SK-N-SH treated with all-trans-retinoic acid at 6 μM for 48 hours (cell line): ENCODE results near the gene RAB23.

Experiments
- ATAC-seq: fragments of 200-7000 bp; cut with Tn5 transposase; 3 replicates; pipeline ENCODE4 v1.9.1; 2020; ENCODE audit warnings: mild to moderate bottlenecking, moderate library complexity
- BACH2 ChIP-seq: fragments of 250-450 bp; sonication (Bioruptor Pico); IDR thresholded peaks from 2 replicates; pipeline ENCODE4 v1.9.0; 2021; ENCODE audit warnings: mild to moderate bottlenecking, borderline replicate concordance
- CREB5 ChIP-seq: fragments of 250-450 bp; sonication (Bioruptor Pico); IDR thresholded peaks from 2 replicates; pipeline ENCODE4 v1.5.1; 2020; ENCODE audit warnings: low read depth, mild to moderate bottlenecking, moderate library complexity
- CSDC2 ChIP-seq: fragments of 250-450 bp; sonication (Bioruptor Pico); IDR thresholded peaks from 2 replicates; pipeline ENCODE4 v1.5.0; 2020; ENCODE audit warnings: mild to moderate bottlenecking, moderate library complexity
- ESRRG ChIP-seq: fragments of 250-450 bp; sonication (Bioruptor Pico); IDR thresholded peaks from 2 replicates; pipeline ENCODE4 v1.6.1; 2021; ENCODE audit warnings: mild to moderate bottlenecking
- GLIS3 ChIP-seq: fragments of 250-450 bp; sonication (Bioruptor Pico); IDR thresholded peaks from 2 replicates; pipeline ENCODE4 v1.5.0; 2020; ENCODE audit warnings: mild to moderate bottlenecking, moderate library complexity
- ISL1 ChIP-seq: fragments of 250-450 bp; sonication (Bioruptor Pico); IDR thresholded peaks from 2 replicates; pipeline ENCODE4 v2.1.2; 2022; ENCODE audit warnings: mild to moderate bottlenecking, moderate library complexity
- OSR1 ChIP-seq: fragments of 250-450 bp; sonication (Bioruptor Pico); IDR thresholded peaks from 2 replicates; pipeline ENCODE4 v1.8.0; 2022; ENCODE audit warnings: moderate library complexity, mild to moderate bottlenecking, inconsistent platforms
- PPARA ChIP-seq: fragments of 250-450 bp; sonication (Bioruptor Pico); IDR thresholded peaks from 2 replicates; pipeline ENCODE4 v1.5.0; 2020; ENCODE audit warnings: mild to moderate bottlenecking, borderline replicate concordance
- RARB ChIP-seq: fragments of 250-450 bp; sonication (Bioruptor Pico); IDR thresholded peaks from 2 replicates; pipeline ENCODE4 v1.8.0; 2021; ENCODE audit warnings: mild to moderate bottlenecking, moderate library complexity
- SNAI2 ChIP-seq: fragments of 250-450 bp; sonication (Bioruptor Pico); IDR thresholded peaks from 2 replicates; pipeline ENCODE4 v1.5.0; 2020; ENCODE audit warnings: mild to moderate bottlenecking, moderate library complexity
- TCF4 ChIP-seq: fragments of 250-450 bp; sonication (Bioruptor Pico); IDR thresholded peaks from 2 replicates; pipeline ENCODE4 v1.8.0; 2021; ENCODE audit warnings: mild to moderate bottlenecking, moderate library complexity, borderline replicate concordance
- TOX ChIP-seq: fragments of 250-450 bp; sonication (Bioruptor Pico); IDR thresholded peaks from 2 replicates; pipeline ENCODE4 v1.8.0; 2021; ENCODE audit warnings: mild to moderate bottlenecking, moderate library complexity, borderline replicate concordance
- TSHZ2 ChIP-seq: fragments of 250-450 bp; sonication (Bioruptor Pico); IDR thresholded peaks from 2 replicates; pipeline ENCODE4 v1.5.0; 2020; ENCODE audit warnings: mild to moderate bottlenecking, moderate library complexity
- ZC3H10 ChIP-seq: fragments of 250-450 bp; sonication (Bioruptor Pico); IDR thresholded peaks from 2 replicates; pipeline ENCODE4 v1.5.1; 2021; ENCODE audit warnings: mild to moderate bottlenecking, moderate library complexity
- ZFP3 ChIP-seq: fragments of 250-450 bp; sonication (Bioruptor Pico); IDR thresholded peaks from 2 replicates; pipeline ENCODE4 v1.5.0; 2020; ENCODE audit warnings: mild to moderate bottlenecking, moderate library complexity
- ZFP30 ChIP-seq: fragments of 450-650 bp; formaldehyde crosslinking; IDR thresholded peaks from 2 replicates; pipeline ENCODE4 v1.5.0; 2022; ENCODE audit warnings: mild to moderate bottlenecking, moderate library complexity
- ZNF565 ChIP-seq: fragments of 450-650 bp; formaldehyde crosslinking; conservative IDR thresholded peaks from 2 replicates; pipeline ENCODE4 v1.5.0; 2020; ENCODE audit warnings: low read depth, mild to moderate bottlenecking, moderate library complexity
- ZNF70 ChIP-seq: fragments of 450-650 bp; formaldehyde crosslinking; IDR thresholded peaks from 2 replicates; pipeline ENCODE4 v1.5.0; 2020; ENCODE audit warnings: mild to moderate bottlenecking, moderate library complexity
- ZNF8 ChIP-seq: fragments of 450-650 bp; formaldehyde crosslinking; IDR thresholded peaks from 2 replicates; pipeline ENCODE4 v1.5.0; 2020; ENCODE audit warnings: mild to moderate bottlenecking, moderate library complexity
- TF ChIP-seq, protein P1 (sequence below): fragments of 250-450 bp; sonication (Bioruptor Pico); IDR thresholded peaks from 2 replicates; pipeline ENCODE4 v1.8.0; 2020; ENCODE audit warnings: mild to moderate bottlenecking, moderate library complexity, borderline replicate concordance
- TF ChIP-seq, protein P2 (sequence below): fragments of 250-450 bp; sonication (Bioruptor Pico); IDR thresholded peaks from 2 replicates; pipeline ENCODE4 v1.8.0; 2021; ENCODE audit warnings: low read depth, mild to moderate bottlenecking, moderate library complexity, borderline replicate concordance
- TF ChIP-seq, protein P3 (sequence below): fragments of 250-450 bp; sonication (Bioruptor Pico); IDR thresholded peaks from 2 replicates; pipeline ENCODE4 v1.5.1; 2021; ENCODE audit warnings: mild to moderate bottlenecking, moderate library complexity

RAB23 gene

DNA sequence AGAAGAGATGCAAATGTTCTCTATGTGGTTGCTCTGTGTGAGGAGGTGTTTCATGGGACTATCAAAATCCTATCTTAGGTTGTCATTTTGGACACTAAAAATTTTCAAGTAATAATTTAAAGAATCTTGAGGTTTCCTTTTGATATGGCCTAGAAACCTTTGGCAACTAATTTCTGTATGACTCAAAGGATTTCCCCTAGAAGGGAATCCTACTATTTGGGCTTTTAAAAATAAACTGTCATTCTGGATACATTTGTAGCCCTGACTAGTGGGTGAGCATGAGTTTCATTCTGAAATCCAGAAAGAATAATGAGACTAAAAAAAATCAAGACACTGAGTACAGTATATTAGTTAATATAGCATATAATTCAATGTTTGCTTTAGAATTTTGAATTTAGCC lies 25.5 kb upstream of the RAB23 start:
- TF ChIP-seq RARB (CRISPR knock-in tag) (no peak), BACH2 (no peak), ZFP3 (CRISPR knock-in tag) (no peak), ZC3H10 (CRISPR knock-in tag) (no peak), PPARA (CRISPR knock-in tag) (no peak), CREB5 (CRISPR knock-in tag) (no peak), OSR1 (CRISPR knock-in tag) (no peak), TOX (CRISPR knock-in tag) (no peak), ZNF565 (CRISPR knock-in tag) (no peak), ISL1 (no peak), TSHZ2 (no peak), ESRRG (CRISPR knock-in tag) (no peak), GLIS3 (CRISPR knock-in tag) (no peak), CSDC2 (no peak), TCF4 (CRISPR knock-in tag) (no peak), ZNF70 (CRISPR knock-in tag) (no peak)
- TF ChIP-seq, protein P1, sequence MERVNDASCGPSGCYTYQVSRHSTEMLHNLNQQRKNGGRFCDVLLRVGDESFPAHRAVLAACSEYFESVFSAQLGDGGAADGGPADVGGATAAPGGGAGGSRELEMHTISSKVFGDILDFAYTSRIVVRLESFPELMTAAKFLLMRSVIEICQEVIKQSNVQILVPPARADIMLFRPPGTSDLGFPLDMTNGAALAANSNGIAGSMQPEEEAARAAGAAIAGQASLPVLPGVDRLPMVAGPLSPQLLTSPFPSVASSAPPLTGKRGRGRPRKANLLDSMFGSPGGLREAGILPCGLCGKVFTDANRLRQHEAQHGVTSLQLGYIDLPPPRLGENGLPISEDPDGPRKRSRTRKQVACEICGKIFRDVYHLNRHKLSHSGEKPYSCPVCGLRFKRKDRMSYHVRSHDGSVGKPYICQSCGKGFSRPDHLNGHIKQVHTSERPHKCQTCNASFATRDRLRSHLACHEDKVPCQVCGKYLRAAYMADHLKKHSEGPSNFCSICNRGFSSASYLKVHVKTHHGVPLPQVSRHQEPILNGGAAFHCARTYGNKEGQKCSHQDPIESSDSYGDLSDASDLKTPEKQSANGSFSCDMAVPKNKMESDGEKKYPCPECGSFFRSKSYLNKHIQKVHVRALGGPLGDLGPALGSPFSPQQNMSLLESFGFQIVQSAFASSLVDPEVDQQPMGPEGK (CRISPR knock-in tag) = no peak
- TF ChIP-seq, protein P2, sequence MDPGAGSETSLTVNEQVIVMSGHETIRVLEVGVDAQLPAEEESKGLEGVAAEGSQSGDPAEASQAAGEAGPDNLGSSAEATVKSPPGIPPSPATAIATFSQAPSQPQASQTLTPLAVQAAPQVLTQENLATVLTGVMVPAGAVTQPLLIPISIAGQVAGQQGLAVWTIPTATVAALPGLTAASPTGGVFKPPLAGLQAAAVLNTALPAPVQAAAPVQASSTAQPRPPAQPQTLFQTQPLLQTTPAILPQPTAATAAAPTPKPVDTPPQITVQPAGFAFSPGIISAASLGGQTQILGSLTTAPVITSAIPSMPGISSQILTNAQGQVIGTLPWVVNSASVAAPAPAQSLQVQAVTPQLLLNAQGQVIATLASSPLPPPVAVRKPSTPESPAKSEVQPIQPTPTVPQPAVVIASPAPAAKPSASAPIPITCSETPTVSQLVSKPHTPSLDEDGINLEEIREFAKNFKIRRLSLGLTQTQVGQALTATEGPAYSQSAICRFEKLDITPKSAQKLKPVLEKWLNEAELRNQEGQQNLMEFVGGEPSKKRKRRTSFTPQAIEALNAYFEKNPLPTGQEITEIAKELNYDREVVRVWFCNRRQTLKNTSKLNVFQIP (CRISPR knock-in tag) = no peak
- TF ChIP-seq, protein P3, sequence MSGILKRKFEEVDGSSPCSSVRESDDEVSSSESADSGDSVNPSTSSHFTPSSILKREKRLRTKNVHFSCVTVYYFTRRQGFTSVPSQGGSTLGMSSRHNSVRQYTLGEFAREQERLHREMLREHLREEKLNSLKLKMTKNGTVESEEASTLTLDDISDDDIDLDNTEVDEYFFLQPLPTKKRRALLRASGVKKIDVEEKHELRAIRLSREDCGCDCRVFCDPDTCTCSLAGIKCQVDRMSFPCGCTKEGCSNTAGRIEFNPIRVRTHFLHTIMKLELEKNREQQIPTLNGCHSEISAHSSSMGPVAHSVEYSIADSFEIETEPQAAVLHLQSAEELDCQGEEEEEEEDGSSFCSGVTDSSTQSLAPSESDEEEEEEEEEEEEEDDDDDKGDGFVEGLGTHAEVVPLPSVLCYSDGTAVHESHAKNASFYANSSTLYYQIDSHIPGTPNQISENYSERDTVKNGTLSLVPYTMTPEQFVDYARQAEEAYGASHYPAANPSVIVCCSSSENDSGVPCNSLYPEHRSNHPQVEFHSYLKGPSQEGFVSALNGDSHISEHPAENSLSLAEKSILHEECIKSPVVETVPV (CRISPR knock-in tag) = no peak
- no peak for ATAC-seq

DNA sequence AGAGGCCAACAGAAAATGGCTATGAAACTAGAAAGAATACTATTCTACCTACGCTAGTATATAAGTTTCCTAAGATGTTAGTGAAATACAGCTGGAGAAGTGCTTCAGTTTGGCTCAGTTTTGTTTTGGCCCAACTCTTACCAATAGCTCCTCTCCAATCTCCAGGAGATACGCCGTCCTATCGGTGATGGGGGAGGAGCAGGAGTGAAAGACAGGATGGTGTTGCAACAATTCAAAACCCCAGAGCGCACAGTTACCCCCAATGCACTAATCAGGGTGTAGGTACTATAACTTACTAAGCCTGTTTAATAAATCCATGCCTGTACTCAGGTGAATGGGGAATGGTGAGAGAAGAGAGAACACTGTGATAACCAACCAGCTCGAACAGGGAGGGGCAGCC lies 24.2 kb upstream of the RAB23 start:
- ATAC-seq = no peak
- TF ChIP-seq SNAI2 (CRISPR knock-in tag) = no peak
- TF ChIP-seq TCF4 (CRISPR knock-in tag) = no peak
- TF ChIP-seq ZFP3 (CRISPR knock-in tag) = no peak
- TF ChIP-seq BACH2 = no peak
- no peak for TF ChIP-seq CSDC2
- no peak for TF ChIP-seq ESRRG (CRISPR knock-in tag)
- TF ChIP-seq, protein P3 (CRISPR knock-in tag) = no peak
- TF ChIP-seq ZFP30 (CRISPR knock-in tag) = no peak

DNA sequence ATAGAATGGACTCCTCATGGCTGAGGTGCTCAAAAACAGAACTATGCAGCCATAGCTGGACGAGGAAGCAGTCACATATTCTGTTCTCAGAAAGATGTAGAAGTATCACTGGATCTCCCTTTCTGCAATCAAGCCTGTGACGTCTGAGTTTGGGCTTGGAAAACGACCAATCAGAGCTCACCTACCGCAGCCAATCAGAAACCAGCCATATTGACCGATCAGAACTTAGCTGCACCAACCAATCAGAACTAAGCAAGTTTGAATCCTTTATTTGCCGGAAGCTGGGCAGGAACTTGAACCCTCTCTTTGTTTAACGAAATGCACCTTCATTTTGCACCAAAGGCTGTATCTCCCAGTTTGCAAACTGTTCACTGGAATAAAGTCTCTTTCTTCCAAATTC lies 21.8 kb upstream of the RAB23 start:
- no peak for ATAC-seq
- TF ChIP-seq PPARA (CRISPR knock-in tag) = no peak
- no peak for TF ChIP-seq OSR1 (CRISPR knock-in tag)
- no peak for TF ChIP-seq CREB5 (CRISPR knock-in tag)
- no peak for TF ChIP-seq ZNF8 (CRISPR knock-in tag)
- TF ChIP-seq RARB (CRISPR knock-in tag) = no peak
- TF ChIP-seq, protein P2 (CRISPR knock-in tag) = no peak
- TF ChIP-seq TCF4 (CRISPR knock-in tag) = no peak
- TF ChIP-seq, protein P1 (CRISPR knock-in tag) = no peak
- no peak for TF ChIP-seq TOX (CRISPR knock-in tag)
